Measurements from ENCODE around the gene PPM1H.

DNA sequence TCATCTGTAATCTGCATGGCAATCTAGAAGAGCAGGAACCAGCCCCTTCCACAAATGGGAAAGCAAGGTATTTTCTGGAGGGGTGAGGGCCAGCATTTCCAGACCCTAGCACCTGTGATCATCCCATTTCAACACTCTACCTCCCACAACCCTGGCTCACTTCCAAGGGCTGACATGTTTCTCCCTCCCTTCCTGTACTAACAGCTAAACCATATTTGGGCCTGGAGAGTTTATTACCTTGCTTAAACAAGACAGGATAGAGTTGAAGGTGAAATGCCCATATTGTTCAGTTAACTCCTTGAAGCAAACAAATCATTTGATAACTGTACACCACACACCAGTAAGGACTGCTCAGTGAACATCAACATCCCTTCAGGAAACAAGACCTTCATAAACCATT lies 158.4 kb downstream of the PPM1H start:
- TF ChIP-seq ZBTB7A (IDR thresholded peaks at IDR 0.05; ENCODE audit: low read depth), result no peak
- TF ChIP-seq EP300 (IDR thresholded peaks at IDR 0.05; ENCODE audit: borderline replicate concordance), result no peak
- no peak for TF ChIP-seq FOXM1 (IDR thresholded peaks at IDR 0.05; ENCODE audit: borderline replicate concordance, low read depth)
- TF ChIP-seq EGR1 (IDR thresholded peaks at IDR 0.05), result no peak
- TF ChIP-seq TCF12 (IDR thresholded peaks at IDR 0.05; ENCODE audit: low read depth), result no peak
- TF ChIP-seq, protein P1, sequence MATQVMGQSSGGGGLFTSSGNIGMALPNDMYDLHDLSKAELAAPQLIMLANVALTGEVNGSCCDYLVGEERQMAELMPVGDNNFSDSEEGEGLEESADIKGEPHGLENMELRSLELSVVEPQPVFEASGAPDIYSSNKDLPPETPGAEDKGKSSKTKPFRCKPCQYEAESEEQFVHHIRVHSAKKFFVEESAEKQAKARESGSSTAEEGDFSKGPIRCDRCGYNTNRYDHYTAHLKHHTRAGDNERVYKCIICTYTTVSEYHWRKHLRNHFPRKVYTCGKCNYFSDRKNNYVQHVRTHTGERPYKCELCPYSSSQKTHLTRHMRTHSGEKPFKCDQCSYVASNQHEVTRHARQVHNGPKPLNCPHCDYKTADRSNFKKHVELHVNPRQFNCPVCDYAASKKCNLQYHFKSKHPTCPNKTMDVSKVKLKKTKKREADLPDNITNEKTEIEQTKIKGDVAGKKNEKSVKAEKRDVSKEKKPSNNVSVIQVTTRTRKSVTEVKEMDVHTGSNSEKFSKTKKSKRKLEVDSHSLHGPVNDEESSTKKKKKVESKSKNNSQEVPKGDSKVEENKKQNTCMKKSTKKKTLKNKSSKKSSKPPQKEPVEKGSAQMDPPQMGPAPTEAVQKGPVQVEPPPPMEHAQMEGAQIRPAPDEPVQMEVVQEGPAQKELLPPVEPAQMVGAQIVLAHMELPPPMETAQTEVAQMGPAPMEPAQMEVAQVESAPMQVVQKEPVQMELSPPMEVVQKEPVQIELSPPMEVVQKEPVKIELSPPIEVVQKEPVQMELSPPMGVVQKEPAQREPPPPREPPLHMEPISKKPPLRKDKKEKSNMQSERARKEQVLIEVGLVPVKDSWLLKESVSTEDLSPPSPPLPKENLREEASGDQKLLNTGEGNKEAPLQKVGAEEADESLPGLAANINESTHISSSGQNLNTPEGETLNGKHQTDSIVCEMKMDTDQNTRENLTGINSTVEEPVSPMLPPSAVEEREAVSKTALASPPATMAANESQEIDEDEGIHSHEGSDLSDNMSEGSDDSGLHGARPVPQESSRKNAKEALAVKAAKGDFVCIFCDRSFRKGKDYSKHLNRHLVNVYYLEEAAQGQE (IDR thresholded peaks at IDR 0.05; ENCODE audit: low read depth), result no peak
- no peak for TF ChIP-seq RAD21 (IDR thresholded peaks at IDR 0.05; ENCODE audit: low read depth)
- TF ChIP-seq, protein P2, sequence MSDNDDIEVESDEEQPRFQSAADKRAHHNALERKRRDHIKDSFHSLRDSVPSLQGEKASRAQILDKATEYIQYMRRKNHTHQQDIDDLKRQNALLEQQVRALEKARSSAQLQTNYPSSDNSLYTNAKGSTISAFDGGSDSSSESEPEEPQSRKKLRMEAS (IDR thresholded peaks at IDR 0.05), result no peak
- TF ChIP-seq YY1 (IDR thresholded peaks at IDR 0.05; ENCODE audit: low read depth), result no peak
- TF ChIP-seq TAF1 (IDR thresholded peaks at IDR 0.05; ENCODE audit: low read depth), result no peak

All from Ishikawa (cell line).